ENCODE measurements around the gene DCANP1.

DNA sequence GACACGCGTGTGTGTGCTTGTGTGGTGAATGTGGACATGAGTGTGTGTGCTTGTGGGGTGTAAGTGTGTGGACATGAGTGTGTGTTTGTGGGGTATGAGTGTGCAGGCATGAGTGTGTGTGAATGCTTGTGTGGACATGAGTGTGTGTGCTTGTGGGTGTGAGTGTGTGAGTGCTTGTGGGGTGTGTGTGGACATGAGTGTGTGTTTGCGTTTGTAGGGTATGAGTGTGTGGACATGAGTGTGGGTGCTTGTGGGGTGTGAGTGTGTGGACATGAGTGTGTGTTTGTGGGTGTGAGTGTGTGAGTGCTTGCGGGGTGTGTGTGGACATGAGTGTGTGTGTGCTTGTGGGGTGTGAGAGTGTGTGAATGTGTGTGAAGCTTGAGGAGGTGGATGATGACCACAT is 34.8 kb upstream of the DCANP1 start:
- no peak for TF ChIP-seq CTCF (IDR thresholded peaks at IDR 0.05; ENCODE audit: poor library complexity)
- no peak for TF ChIP-seq EZH2 (IDR thresholded peaks at IDR 0.05; ENCODE audit: borderline replicate concordance)
- no peak for TF ChIP-seq EZH2phosphoT487 (IDR thresholded peaks at IDR 0.05; ENCODE audit: low read depth, severe bottlenecking, unreplicated experiment)
